Non-pigmented ciliary epithelial cell (primary cell): ENCODE results near the gene ZNF282.
"Not testable (repeated sequence)": the region's sequence is repeated elsewhere in the genome, so short reads cannot be mapped to it uniquely, and the experiment has no call there.

ENCODE experiments used
- DNase-seq: peaks from one replicate; pipeline ENCODE4 v3.0.0-alpha.2; 2010; ENCODE audit warnings: low read depth

Gene ZNF282

DNA sequence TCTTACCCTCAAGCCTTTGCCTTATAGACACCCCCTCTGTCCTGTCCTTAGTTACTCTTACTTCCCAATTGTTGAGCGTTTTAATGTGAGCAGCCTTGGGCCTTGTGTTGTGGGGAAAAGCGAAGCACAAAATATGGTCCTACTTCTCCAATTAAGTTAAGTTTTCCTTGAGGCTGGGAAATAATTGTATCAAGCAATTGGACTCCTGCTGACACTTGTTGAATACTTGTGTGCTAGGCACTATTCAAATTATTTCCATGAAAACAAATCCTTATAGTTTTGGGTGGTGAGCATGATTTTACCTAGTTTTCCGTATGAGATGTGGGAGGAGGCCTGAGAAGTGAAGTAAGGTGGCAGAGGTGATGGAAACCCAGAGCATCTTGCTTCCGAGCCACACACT, 61.2 kb downstream of the ZNF282 start:
- DNase-seq: no peak

DNA sequence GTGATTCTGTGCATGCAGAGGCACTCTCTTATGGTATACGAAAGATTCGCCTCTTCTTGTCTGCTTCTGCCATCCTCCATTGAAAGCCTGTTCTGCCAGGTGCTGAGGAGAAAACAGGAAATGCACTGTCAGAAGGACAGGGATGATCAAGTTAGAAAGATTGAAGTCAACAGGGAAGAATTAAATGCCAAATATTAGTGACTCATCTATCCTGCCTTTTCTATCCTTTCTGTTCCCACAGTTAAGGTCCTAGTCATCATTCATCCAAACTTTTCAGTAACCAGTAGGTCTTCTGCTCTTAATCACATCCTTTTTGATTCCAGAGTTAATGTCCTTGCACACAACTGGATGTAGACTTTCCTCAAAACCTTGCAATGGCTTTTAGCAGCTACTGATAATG, 61.8 kb downstream of the ZNF282 start:
- DNase-seq: no peak

DNA sequence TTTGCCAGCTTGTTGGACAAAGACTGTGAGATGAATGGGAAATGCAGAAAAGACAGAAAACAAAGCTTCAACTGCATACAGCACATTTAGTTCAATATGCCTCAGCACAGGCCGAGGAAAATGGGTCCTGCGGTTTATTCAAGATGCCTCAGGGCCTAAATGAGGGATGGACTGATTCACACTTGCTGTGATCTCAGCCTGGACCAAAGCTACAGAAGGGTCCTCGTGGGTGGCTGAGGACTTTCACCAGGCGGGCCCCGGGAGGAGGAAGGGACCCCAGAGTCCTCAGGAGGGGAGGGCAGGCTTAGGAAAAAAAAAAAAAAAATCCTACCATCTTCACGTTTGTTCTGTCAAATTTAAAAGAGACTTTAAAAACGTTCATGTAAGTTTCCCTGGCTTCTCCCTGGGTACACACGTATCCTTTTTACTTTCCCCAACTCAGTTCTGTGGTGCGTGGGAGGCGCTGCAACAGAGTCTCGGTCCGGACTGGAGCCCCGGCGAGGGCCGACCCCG, 66.0 kb downstream of the ZNF282 start:
- no peak for DNase-seq

DNA sequence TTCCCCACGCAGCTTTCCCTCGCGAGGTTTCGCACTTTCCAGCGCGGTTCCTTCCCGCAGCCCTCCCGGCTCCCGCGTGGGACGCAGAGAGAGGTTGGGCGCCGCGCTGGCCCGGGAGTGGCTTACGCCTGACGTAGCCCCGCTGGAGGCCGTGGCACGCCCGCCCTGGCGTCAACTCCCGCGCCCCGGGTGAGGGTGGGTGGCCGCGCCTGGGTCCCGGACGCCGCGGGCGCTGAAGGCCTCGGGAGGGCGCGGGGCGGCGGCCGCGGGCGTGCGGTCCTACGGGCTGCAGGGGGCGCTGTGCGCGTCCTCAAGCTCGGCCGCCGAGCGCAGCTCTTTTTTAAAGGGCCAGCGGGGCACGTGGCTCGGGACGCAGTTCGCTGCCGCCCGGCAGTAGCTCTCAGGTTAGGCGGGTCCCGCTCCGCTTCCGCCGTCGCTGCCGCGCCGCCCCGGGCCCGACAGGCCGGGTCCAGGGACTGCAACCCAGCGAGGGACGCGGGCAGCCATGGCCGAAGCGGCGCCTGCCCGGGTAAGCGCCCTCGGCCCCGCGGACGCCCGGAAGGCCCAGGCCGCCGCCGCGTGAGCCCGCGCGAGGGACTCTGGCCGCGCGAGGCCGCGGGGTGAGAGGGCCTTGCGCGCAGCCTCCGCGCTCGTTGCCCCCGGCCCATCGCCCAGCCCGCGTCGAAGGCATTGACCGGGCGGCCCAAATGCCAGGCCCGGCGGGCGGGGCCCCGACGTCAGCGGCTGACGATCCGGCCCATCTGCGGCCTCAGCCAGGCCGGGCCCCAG, 66.7 kb downstream of the ZNF282 start, which contains the start of gene ZNF783:
Gene ZNF783, plus strand, starts transcription at position 368 of the 789 bp plus-strand sequence. Its CDS starts 138 bp downstream, at position 506.
- peak; percentile 34 for DNase-seq

- DNase-seq: no peak
Observed at GRCh38 chr7:149266451-149266850, 71.1 kb downstream of the ZNF282 start.

DNA sequence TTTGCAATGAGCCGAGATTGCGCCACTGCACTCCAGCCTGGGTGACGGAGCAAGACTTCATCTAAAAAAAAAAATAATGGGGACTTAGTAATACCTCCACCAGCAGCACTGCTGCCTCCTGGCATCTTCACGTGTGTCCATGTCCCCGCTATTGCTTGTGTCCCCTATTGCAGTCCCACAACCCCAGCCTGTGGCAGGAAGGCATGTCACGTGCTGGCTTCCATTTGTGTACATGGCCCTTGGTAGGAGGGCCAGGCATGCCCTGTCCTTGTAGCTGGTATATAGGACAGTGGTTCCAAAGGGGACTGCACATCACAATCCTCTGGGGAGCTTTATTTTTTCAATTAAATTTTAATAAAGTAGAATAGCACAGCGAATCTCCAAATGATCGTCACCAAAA, 72.4 kb downstream of the ZNF282 start:
- DNase-seq: no peak

GRCh38 chr7:149274424-149274823, 79.1 kb downstream of the ZNF282 start:
- DNase-seq: not testable (repeated sequence)
